ENCODE results near the gene TTC9B. TPM values are rescaled to one million over a fixed set of nuclear protein-coding genes. Genes with fewer than 3 reads are reported as not detected.

Gene TTC9B
- total RNA-seq, 1 experiment from 2014 or later, result not detected

DNA sequence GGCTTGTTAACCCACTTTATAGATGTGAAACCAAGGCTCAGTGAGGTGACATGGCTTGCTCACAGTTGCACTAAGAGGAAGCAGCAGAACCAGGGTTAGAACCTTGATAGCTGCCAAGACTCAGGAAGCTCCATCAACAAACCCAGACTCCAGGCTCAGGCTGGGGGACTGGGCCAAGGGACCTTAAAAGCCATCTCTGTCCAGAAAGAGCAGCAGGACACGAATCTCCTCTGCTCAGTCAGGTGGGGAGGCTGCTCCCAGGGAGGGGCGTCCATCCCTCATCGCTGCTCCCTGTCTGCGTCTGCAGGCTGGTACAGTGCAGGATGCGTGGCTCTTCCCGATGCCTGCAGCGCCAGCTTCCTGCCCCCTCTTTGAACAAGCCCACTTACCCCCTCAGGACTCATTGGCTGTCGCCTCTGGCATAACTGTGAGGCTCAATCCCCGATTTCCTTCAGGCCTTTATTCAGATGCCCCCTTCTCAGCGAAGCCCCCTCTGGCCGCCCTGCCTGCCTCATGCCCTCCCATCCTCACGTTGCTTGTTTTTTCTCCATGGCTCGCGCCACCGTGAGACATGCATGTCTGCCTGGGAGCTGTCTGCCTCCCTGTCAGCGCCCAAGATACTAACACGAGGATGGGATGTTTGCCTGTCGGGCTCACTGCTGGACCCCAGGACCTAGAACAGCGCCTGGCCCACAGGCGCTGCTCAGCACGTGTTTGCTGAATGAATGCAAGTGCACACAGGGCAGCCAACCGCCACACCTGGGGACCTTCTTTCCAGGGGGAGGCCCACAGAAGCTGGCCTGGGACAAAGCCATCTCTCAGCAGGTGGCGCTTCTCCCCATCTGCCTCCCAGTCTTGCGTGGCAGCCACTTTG, 45.5 kb upstream of the TTC9B start:
- POLR2A ChIA-PET, result no interaction called here
- H3K36me3 Mint-ChIP-seq, result peaks cover 15% of the 10 kb centered on the region; the same call in 1 of the 2 replicates
- no peaks in the 10 kb centered on the region for H3K9me3 Mint-ChIP-seq
- peaks cover 13% of the 10 kb centered on the region for H3K4me1 Mint-ChIP-seq
- no peaks in the 10 kb centered on the region for H3K27me3 Mint-ChIP-seq (ENCODE audit: low read depth)
- TF ChIP-seq ATF1 (CRISPR knock-in tag; IDR thresholded peaks at IDR 0.05) (no peak), ZNF425 (CRISPR knock-in tag; conservative IDR thresholded peaks at IDR 0.05) (no peak), SMAD3 (CRISPR knock-in tag; IDR thresholded peaks at IDR 0.05; ENCODE audit: borderline replicate concordance) (no peak)
- TF ChIP-seq, protein P1, sequence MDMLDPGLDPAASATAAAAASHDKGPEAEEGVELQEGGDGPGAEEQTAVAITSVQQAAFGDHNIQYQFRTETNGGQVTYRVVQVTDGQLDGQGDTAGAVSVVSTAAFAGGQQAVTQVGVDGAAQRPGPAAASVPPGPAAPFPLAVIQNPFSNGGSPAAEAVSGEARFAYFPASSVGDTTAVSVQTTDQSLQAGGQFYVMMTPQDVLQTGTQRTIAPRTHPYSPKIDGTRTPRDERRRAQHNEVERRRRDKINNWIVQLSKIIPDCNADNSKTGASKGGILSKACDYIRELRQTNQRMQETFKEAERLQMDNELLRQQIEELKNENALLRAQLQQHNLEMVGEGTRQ (CRISPR knock-in tag; IDR thresholded peaks at IDR 0.05), result no peak
- H3K27ac Mint-ChIP-seq, result no peak overlapping the region
- DNase-seq (ENCODE audit: low spot score), result no peak
- ATAC-seq, result no peak; the same call in 1 of the 2 replicates
- H3K4me3 Mint-ChIP-seq, result no peak overlapping the region
- CTCF ChIA-PET, result interaction anchor here (1.3 kb wide), 1 partner anchor 11 kb away, joined by 3 read pairs; no protein-coding TSS in a partner anchor

DNA sequence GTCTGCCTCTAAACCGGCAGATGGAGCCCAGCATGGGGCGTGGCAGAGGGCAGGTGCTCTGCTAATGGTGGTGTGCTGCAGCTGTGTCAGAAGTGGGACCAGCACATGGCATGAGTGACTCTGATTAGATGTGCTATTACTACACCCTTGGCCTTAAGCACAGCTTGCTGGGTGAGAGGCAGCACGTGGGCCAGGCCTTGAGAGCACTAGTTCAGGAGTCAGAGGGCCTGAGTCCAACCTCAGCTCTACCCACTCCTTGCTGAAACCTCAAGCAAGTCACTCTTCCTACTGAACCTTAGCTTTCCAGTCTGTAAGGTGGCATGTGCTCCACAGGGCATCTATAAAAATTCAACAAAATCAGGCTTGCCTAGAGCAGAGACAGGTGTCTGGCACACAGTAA, 44.2 kb upstream of the TTC9B start:
- Mint-ChIP-seq H3K27me3 (ENCODE audit: low read depth) (no peaks in the 10 kb centered on the region), H3K4me1 (peaks cover 7% of the 10 kb centered on the region), H3K4me3 (no peak overlapping the region), H3K9me3 (no peaks in the 10 kb centered on the region), H3K36me3 (peaks cover 15% of the 10 kb centered on the region; the same call in 1 of the 2 replicates), H3K27ac (no peak overlapping the region)
- ATAC-seq, result no peak
- CTCF ChIA-PET, result interaction anchor here (1.3 kb wide), 1 partner anchor 10 kb away, joined by 3 read pairs; no protein-coding TSS in a partner anchor
- TF ChIP-seq JUN (CRISPR knock-in tag; IDR thresholded peaks at IDR 0.05) (no peak), ATF2 (CRISPR knock-in tag; IDR thresholded peaks at IDR 0.05; ENCODE audit: borderline replicate concordance, low read depth) (no peak)
- no peak for DNase-seq (ENCODE audit: low spot score)
- POLR2A ChIA-PET, result no interaction called here

DNA sequence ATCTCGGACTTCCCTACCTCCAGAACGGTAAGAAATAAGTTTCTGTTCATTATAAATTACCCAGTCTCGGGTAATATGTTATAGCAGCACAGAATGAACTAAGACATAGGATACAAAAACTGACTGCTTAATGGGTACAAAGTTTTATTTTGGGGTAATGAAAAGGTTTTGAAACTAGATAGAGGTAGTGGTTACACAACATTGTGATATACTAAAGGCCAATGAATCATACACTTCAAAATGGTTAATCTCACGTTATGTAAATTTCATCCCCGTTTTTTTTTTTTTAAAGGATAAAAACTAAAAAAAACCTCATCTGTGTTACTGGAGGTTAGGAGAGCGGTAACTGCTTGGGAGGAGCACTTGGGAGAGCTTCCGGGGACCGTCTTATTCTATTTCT, 43.4 kb upstream of the TTC9B start:
- Mint-ChIP-seq H3K27me3 (ENCODE audit: low read depth) (no peaks in the 10 kb centered on the region), H3K27ac (no peak overlapping the region), H3K36me3 (peaks cover 15% of the 10 kb centered on the region; the same call in 1 of the 2 replicates), H3K9me3 (no peaks in the 10 kb centered on the region), H3K4me3 (no peak overlapping the region), H3K4me1 (0 out of 2 replicates have a peak, but pooled peaks cover 3% of the 10 kb centered on the region)
- no peak for TF ChIP-seq MYBL2 (CRISPR knock-in tag; IDR thresholded peaks at IDR 0.05)
- TF ChIP-seq, protein P1 (CRISPR knock-in tag; IDR thresholded peaks at IDR 0.05), result no peak
- no peak for TF ChIP-seq MXD4 (CRISPR knock-in tag; IDR thresholded peaks at IDR 0.05; ENCODE audit: borderline replicate concordance)
- TF ChIP-seq GABPB1 (CRISPR knock-in tag; IDR thresholded peaks at IDR 0.05), result no peak
- TF ChIP-seq TEAD4 (CRISPR knock-in tag; IDR thresholded peaks at IDR 0.05), result no peak
- TF ChIP-seq GRHL2 (CRISPR knock-in tag; IDR thresholded peaks at IDR 0.05; ENCODE audit: insufficient replicate concordance, severe bottlenecking), result no peak
- TF ChIP-seq CREM (CRISPR knock-in tag; IDR thresholded peaks at IDR 0.05), result no peak
- TF ChIP-seq ZSCAN18 (CRISPR knock-in tag; IDR thresholded peaks at IDR 0.05), result no peak
- TF ChIP-seq ZNF121 (CRISPR knock-in tag; IDR thresholded peaks at IDR 0.05), result no peak
- TF ChIP-seq SMAD3 (CRISPR knock-in tag; IDR thresholded peaks at IDR 0.05; ENCODE audit: borderline replicate concordance), result no peak
- no peak for TF ChIP-seq ZNF416 (CRISPR knock-in tag; IDR thresholded peaks at IDR 0.05)
- ChIA-PET CTCF (no interaction called here), POLR2A (no interaction called here)
- DNase-seq (ENCODE audit: low spot score) (no peak), ATAC-seq (no peak)
